ENCODE results near the gene DUOX2. TPM values are rescaled to one million over a fixed set of nuclear protein-coding genes. Genes with fewer than 3 reads are reported as not detected.

DUOX2 gene
- total and polyA plus RNA-seq, 2 of the 8 experiments (the other 6 are each of a cell fraction or from before 2014, with no cell fraction given): 0.08 TPM; not detected in 1

DNA sequence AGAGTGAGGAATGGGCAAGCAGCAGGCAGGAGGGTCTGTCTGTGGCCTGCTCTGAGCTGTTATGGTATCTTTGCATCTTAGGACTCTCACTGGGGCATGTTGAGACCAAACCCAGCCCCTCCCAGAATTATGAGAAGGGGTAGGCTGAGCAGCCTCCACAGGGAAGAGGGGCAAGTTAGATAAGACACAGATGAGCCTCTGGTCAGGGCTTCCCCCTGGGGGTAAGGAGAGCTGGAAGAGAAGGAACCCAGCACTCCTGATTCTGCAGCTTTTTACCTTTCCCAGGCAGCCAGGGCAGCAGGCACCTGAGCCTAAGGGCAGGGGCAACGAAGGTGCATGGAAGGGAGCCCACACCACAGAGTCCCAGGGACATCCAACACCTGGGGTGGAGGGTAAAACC is 35.1 kb upstream of the DUOX2 start:
- H3K4me3 ChIP-seq (ENCODE audit: extremely low read depth in 1 of 4, insufficient read depth in 2 of 4, low read depth in 3 of 4, low read length in 4 of 4): no peak overlapping the region
- ChIA-PET CTCF (ENCODE audit: partially characterized antibody) (interaction anchor here (1.0 to 3.4 kb wide), 7 partner anchors 8 to 49 kb away, joined by 3 to 27 read pairs (median 4); no protein-coding TSS in a partner anchor), POLR2A (ENCODE audit: partially characterized antibody) (interaction anchor here (1.0 to 1.6 kb wide), 4 partner anchors 9 to 26 kb away, joined by 3 to 4 read pairs (median 3); no protein-coding TSS in a partner anchor)
- no peak overlapping the region for H4K5ac ChIP-seq (ENCODE audit: insufficient read length, low read depth, low read length)
- no peak overlapping the region for H3K9ac ChIP-seq (replicated peaks in 1 of 4; ENCODE audit: extremely low read depth in 1 of 4, low read depth in 3 of 4, low read length in 3 of 4)
- no peak overlapping the region for H3K18ac ChIP-seq (ENCODE audit: extremely low read depth, low read length)
- no peak overlapping the region for H2AK5ac ChIP-seq (ENCODE audit: low read depth, low read length)
- no peaks in the 10 kb centered on the region; a peak in 1 of 7 replicates for H3K4me1 ChIP-seq (replicated peaks in 1 of 4; ENCODE audit: control insufficient read depth in 3 of 4, insufficient read depth in 4 of 4, low read length in 3 of 4)
- H3K79me2 ChIP-seq (ENCODE audit: control insufficient read depth in 1 of 2, insufficient read depth in 2 of 2, low read length in 2 of 2): no peaks in the 10 kb centered on the region
- H3K27me3 ChIP-seq (replicated peaks in 1 of 4; ENCODE audit: control insufficient read depth in 3 of 4, extremely low read depth in 1 of 4, insufficient read depth in 3 of 4, low read length in 3 of 4): no peaks in the 10 kb centered on the region; a peak in 1 of 7 replicates
- no peak overlapping the region for H2AFZ ChIP-seq (ENCODE audit: low read length)
- 82% methylated on average over 1 of the region's 1 CpG; no CpG with 5 or more reads in 1 of the 2 experiments for WGBS, 2 experiments (ENCODE audit: extremely low coverage in 1 of 2, insufficient coverage in 1 of 2, insufficient read length in 1 of 2, insufficient replicate concordance in 2 of 2, low coverage in 1 of 2, low lambda C conversion rate in 2 of 2, missing lambda C conversion rate in 1 of 2)
- FAIRE-seq (no peak), DNase-seq (ENCODE audit: low read depth in 1 of 2, low spot score in 2 of 2) (no peak)
- no peak overlapping the region for H3K23ac ChIP-seq (ENCODE audit: insufficient read length)
- H3K9me3 ChIP-seq (ENCODE audit: insufficient read depth in 2 of 2, low read depth in 1 of 2, low read length in 1 of 2): no peaks in the 10 kb centered on the region
- H3K79me1 ChIP-seq (ENCODE audit: low read depth, low read length): no peaks in the 10 kb centered on the region; the same call in 1 of the 2 replicates
- no peaks in the 10 kb centered on the region for H4K20me1 ChIP-seq (replicated peaks in 1 of 2; ENCODE audit: control insufficient read depth in 1 of 2, insufficient read depth in 2 of 2, low read length in 2 of 2)
- no peak overlapping the region for H2BK120ac ChIP-seq (replicated peaks; ENCODE audit: low read depth, low read length)
- no peak overlapping the region for H3K56ac ChIP-seq (replicated peaks; ENCODE audit: insufficient read length, low read depth, low read length)
- no peak overlapping the region for H4K91ac ChIP-seq (replicated peaks; ENCODE audit: insufficient read length, low read length)
- H3K4ac ChIP-seq (replicated peaks; ENCODE audit: insufficient read length, low read depth, low read length): no peak overlapping the region
- no peak overlapping the region for H2BK20ac ChIP-seq (ENCODE audit: low read length)
- H3K23me2 ChIP-seq (ENCODE audit: low read depth, low read length): no peaks in the 10 kb centered on the region
- no peak overlapping the region for H3K27ac ChIP-seq (ENCODE audit: low read depth, low read length)
- H3K4me2 ChIP-seq (ENCODE audit: insufficient read depth in 1 of 2, low read depth in 2 of 2, low read length in 2 of 2): no peak overlapping the region
- no peak overlapping the region for H4K8ac ChIP-seq (ENCODE audit: extremely low read depth, insufficient read depth, low read length)
- no peak overlapping the region for H2BK12ac ChIP-seq (ENCODE audit: low read depth, low read length)
- no peak overlapping the region for H2BK15ac ChIP-seq (ENCODE audit: low read length)
- H3K14ac ChIP-seq (ENCODE audit: insufficient read length): no peak overlapping the region
- H2BK5ac ChIP-seq (ENCODE audit: low read depth, low read length): no peak overlapping the region
- H3K36me3 ChIP-seq (ENCODE audit: control insufficient read depth in 2 of 4, insufficient read depth in 4 of 4, low read length in 3 of 4): no peaks in the 10 kb centered on the region
- TF ChIP-seq, protein P1, sequence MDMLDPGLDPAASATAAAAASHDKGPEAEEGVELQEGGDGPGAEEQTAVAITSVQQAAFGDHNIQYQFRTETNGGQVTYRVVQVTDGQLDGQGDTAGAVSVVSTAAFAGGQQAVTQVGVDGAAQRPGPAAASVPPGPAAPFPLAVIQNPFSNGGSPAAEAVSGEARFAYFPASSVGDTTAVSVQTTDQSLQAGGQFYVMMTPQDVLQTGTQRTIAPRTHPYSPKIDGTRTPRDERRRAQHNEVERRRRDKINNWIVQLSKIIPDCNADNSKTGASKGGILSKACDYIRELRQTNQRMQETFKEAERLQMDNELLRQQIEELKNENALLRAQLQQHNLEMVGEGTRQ (IDR thresholded peaks at IDR 0.05; ENCODE audit: low read length): no peak
- TF ChIP-seq HDAC6 (IDR thresholded peaks at IDR 0.05; ENCODE audit: low read depth, low read length): no peak
- TF ChIP-seq SP1 (IDR thresholded peaks at IDR 0.05; ENCODE audit: low read depth, low read length): no peak
- TF ChIP-seq TEAD4 (IDR thresholded peaks at IDR 0.05; ENCODE audit: low read depth, low read length): no peak
- TF ChIP-seq, protein P2, sequence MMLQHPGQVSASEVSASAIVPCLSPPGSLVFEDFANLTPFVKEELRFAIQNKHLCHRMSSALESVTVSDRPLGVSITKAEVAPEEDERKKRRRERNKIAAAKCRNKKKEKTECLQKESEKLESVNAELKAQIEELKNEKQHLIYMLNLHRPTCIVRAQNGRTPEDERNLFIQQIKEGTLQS (IDR thresholded peaks at IDR 0.05; ENCODE audit: insufficient read depth, low read depth, low read length): no peak
- no peak for TF ChIP-seq RXRA (IDR thresholded peaks at IDR 0.05; ENCODE audit: insufficient read depth, low read depth, low read length)
- no peak for TF ChIP-seq GTF2F1 (IDR thresholded peaks at IDR 0.05; ENCODE audit: borderline replicate concordance, low read depth, low read length)
- no peak for TF ChIP-seq POLR2A (IDR thresholded peaks at IDR 0.05; ENCODE audit: control extremely low read depth in 1 of 2, low read depth in 2 of 2, low read length in 2 of 2)
- TF ChIP-seq RAD21 (IDR thresholded peaks at IDR 0.05 in 1 of 2, conservative IDR thresholded peaks at IDR 0.05 in 1 of 2; ENCODE audit: low read depth in 2 of 2, low read length in 2 of 2): no peak
- TF ChIP-seq HDAC2 (IDR thresholded peaks at IDR 0.05; ENCODE audit: borderline replicate concordance in 1 of 2, low read depth in 2 of 2, low read length in 2 of 2): no peak
- no peak for TF ChIP-seq GABPA (IDR thresholded peaks at IDR 0.05; ENCODE audit: borderline replicate concordance, insufficient read depth, low read length)
- TF ChIP-seq SRF (IDR thresholded peaks at IDR 0.05; ENCODE audit: low read depth, low read length): no peak
